HG03342 (cell line): ENCODE data around the gene ETV3.

Experiments
- ATAC-seq: cut with Tn5 transposase; IDR thresholded peaks from one replicate; pipeline ENCODE4 v1.9.1; 2021; ENCODE audit warnings: mild to moderate bottlenecking, moderate library complexity; ENCODE audit not compliant: unreplicated experiment

Gene ETV3

DNA sequence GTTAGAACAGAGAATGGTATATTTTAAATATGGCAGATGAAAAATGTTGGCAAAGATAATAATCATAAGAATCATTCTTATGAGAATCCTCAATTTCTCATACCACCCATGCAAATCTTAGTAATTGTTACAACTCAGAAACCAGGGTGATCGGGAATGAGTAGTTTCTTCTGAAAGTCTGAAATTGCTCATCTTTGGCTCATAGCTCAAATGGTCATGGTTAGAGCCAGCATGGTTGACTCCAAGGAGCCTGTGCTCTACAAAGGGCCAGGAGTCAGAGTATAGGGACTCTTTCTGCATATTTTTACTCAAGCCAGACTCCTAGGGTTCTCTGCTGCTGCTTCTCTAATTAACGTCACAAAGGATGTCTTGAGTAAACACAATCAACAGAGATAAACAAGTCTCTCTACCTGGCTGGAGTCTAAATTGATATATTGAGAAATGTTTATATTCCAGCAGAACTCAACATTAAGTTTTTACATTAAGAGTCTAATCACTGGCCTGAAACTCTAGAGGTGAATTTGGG is 1.9 kb upstream of the ETV3 start:
- no peak for ATAC-seq

DNA sequence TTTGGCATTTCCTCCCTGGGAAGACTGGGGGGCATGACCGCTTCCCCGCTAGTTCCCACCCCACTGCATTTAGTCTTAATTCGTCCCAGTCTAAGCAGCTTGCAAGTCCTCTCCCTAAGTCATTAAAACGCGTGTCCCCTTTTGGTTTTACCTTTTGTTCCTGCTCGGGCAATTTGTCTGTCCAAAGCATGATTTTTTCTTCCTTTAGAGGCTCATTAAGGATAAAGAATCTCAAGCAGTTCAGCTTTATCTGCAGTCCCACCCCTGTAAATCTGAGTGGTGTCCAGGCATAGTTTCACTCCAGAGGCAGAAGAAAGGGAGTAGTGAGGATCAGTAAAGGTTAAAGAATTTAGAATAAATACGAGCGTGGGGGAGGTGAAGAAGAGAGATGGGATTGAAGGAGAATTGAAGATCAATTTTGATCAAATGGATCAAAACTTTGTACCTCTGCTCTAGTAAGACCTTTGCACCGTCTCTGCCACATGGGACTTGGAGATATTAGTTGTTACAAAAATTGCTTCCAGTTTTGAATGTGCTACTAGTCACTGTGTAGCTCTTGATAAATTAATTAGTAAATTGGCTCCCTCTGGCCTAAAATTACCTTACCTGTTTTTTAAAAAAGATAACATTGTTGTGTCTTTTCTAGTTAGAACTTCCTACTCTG is 989 bp upstream of the ETV3 start:
- ATAC-seq, result no peak

DNA sequence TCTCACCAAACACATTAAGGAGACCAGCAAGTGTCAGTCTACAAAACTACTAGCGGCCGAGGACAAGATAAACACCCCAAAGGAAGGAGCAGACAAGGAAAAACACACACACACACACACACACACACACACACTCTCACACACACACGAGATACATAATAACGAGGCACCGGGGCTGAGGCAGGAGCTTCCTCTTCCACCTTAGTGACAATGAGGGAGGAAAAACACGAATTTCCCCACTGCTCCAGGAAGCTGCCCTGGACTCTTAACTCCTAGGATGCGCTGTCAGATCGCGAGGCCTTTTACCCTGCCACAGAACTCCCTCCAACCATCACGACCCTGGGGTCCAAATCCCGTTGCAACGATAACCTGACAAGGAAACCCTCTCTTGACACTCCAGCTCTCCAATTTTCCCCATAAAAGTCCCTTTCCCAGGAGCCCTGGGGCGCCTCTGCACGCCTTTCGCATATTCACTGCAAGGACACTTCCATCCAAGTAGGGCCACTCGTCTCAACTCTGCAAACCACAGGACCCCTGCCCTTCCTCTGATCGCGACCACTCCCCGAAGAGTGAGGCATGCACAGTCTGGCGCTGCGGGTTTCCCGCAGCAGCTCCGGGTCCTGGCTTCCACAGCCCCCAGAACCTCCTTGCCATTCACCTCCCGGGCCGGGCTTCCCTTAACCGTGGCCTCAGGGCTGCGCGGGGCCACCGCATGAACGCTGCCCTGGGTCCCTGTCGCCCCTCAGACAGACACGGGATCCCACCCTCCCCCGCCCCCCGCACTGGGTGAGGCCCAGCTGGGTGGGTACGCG is 581 bp downstream of the ETV3 start:
- peak; percentile 4 for ATAC-seq

DNA sequence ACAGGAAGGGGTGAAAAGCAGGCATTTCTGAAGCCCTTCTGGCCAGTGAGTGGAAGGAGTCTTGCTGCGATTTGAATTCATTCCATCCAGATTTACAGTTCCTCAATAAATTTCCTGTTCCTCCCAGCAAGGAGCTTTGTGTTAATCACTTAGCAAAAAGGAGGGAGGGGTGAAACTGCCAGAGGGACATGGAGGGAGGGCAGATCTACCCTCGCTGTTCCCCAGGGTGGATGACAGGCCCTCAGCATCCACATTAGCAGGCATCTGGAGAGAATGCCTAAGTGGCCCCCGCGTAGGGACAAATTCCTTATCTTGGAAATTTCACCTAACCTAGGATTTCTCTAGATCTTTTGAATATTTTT is 1.2 kb downstream of the ETV3 start:
- ATAC-seq, result no peak

DNA sequence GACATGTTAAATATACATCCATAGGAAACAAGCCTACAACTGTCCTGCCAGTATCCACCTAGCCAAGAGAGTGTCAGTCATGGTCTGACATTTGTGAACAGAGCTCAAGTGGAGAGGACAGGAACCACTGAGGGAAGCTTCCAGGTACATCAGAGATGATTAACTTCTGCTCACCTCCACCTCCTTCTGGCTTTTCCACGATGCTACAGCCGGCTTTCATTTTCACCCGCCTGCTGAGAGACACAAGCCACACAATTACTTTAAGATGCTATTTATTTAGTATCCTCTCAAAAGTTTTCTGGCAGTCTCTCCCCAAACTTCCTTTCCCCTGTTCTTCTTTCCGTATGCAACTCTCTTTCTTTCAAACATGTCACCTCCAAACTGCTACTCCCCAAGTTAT is 2.1 kb downstream of the ETV3 start:
- ATAC-seq, result no peak

DNA sequence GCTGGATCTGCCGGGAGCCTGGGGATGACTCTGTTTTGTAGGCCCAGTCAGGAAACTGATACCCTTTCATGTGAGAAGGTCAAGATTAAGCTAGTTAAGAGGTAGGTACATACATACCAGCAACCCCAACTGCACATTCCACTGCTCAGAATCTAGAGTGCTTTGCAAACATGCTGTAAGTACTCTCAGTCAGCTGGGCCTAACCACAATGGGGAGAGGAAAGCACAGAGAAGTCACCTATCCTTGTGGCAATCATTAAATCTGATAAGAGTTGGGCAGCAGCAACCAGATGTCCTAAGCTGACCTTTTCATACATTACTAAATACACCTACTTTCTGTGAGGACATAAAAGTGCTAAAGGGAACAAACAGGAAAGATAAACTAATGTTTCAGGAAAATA is 2.5 kb downstream of the ETV3 start:
- no peak for ATAC-seq

DNA sequence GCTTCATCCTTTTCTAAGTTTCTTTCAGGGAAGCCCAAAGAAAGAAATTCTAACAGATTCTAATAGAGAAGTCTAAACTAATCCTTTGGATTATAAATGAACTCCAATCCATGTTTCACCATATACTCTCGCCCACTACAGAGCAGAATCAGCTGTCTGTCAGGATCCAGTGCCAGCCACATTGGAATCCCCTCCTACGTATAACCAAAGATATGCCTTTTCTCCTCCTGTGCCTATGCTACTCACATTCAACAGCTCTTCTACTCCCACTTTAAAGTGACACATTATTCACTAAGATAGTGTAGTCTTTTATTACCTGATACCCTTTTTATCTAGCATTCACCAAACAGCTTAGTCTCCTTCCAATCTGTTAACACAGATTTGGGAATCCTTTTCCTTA is 3.1 kb downstream of the ETV3 start:
- no peak for ATAC-seq

DNA sequence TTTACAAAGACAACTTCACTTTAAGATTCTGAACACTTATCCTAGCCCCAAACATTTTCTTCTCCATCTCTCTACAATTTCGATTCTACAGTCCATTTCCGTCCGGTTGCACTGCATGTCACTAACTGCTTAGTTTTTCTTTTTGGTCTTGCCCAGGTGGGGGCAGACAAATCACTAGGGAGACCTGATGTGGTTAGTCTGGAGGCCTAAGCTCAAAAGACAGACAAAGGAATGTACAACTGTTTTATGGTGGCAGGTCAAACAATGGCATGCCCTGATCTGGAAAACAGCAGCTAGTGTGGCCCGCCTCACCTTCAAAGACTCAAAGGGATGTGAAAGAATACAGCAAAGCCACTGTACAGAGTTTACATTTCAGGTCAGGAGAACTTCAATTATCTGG is 3.8 kb downstream of the ETV3 start:
- ATAC-seq, result no peak

DNA sequence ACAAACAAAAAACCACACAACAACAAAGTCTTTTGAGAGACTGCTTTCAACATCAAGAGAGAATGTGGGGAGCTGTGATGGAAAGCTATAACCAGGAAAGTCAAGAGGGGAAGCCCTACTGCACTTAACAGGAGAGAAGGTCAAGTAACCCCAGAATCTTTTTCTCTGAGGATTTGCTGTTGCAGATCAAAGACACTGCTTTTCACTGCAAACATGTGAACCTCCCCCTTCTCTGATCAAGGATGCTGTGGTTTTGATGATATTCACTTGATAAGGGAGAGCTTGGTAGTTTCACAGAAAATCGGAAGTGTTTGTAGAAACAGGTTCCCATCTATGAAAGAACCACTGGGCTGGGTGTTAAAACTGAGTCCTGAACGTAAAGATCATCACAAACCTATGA is 4.8 kb downstream of the ETV3 start:
- ATAC-seq, result no peak

DNA sequence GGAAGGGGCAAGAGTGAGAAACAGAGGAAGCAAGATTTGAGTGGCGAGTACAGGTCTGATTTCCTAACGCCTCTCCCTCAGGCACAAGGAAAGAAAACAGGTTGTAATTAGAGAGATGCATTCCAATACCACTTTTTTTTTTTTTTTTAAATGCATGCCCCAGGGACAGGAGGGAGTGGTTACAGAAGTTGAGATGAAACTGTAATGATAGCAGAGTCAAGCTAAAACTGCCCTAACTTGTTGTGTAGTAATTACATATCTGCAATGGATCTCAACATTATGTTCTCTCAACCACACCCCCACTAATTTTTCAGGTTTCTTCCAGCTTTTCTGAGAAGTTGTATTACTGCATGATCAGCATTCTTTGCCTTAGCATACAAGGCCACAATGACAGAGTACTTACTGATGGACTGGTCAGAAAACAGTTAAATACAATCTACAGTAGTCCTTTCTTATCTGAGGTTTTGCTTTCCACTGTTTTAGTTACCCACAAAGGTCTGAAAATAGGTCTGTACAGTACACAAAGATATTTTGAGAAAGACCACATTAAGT is 5.5 kb downstream of the ETV3 start:
- ATAC-seq, result no peak

DNA sequence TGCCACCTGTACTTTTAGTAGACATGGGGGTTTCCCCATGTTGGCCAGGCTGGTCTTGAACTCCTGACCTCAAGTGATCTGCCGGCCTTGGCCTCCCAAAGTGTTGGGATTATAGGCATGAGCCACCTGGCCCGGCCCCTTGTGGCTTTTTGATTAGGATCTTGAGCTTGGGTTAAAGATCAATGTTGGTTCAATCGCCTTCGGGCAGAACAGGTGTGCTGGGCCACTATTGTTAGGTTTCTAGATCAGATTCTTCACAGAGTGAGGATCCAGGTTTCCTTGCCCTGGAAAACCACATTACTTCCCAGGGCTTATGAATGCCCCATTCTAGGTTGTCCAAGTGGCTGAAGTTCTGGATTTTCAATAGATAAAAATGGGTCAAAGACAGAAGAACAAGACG is 6.1 kb downstream of the ETV3 start:
- ATAC-seq, result no peak

DNA sequence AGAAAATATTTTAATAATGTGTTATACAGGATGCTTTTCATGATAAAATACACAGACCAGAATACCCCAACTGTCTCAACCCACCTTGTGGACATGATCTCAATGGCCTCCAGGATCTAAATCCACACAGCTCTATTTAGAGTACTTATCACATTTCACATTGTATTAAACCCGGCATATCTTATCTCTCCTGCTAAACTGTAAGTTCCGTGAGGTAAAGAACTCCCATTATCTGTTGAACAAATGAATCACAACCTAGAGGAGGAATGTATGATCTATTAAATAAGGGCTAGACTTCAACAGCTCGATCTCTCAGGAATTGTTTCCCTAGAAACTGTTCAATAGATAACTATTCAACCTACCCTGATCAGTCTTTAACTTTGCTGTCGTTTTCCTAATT is 6.9 kb downstream of the ETV3 start:
- no peak for ATAC-seq

DNA sequence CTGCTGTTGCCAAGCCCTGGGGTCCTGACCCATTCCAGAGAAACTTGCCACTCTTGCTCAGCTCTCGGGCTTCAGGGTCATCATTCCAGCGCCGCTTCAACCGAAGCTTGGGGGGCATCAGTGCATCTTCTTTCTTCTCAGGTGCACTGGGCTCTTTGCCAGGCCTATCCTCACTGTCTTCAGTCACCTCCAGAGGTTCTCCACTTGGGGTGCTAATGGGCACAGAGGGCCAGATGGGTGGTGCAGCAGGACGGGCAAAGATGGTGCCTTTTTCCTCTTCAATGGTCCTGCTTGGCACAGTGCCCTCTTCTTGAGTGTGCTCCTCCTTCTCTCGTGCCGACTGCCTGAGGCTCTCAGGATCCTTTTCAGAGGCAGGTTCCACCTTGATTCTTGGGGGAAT is 13.3 kb downstream of the ETV3 start:
- no peak for ATAC-seq

DNA sequence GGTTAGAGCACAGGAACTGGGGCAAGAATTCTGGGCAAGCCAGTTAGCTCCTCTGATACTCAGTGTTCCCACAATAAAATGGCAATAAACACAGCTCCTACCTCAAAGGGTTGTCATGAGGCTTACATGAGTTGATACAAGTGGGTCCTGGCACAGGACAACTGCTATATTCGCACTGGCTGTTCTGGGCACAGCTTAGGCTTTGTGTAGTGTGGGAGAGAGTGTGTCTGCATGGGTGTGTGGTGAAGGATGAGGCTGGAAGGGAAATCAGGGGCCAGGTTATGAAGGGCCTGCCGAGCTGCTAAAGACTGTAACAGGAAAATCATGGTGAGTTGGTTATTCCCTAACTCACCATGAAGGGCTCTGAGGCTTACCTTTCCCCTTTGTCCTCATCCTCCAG is 18.7 kb downstream of the ETV3 start:
- ATAC-seq, result no peak

DNA sequence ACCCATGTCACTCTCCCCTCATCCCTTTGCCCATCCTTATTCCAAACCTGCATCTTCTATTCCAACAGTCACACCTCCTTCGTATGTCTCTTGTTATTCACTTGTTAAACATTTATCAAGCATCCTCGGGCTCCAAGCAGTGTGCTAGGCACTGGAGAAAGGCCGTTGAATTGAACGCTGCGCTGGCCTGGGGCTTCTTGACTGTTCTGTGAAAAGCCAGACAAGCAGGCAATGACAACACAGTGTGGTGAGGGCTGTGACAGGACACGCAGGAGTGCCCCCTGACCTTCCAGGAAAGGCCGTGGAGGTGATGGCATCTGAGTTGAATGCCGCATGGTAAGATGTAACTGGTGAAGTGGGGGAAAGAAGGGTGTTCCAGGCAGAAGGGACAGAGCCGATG is 19.2 kb downstream of the ETV3 start:
- ATAC-seq, result no peak

DNA sequence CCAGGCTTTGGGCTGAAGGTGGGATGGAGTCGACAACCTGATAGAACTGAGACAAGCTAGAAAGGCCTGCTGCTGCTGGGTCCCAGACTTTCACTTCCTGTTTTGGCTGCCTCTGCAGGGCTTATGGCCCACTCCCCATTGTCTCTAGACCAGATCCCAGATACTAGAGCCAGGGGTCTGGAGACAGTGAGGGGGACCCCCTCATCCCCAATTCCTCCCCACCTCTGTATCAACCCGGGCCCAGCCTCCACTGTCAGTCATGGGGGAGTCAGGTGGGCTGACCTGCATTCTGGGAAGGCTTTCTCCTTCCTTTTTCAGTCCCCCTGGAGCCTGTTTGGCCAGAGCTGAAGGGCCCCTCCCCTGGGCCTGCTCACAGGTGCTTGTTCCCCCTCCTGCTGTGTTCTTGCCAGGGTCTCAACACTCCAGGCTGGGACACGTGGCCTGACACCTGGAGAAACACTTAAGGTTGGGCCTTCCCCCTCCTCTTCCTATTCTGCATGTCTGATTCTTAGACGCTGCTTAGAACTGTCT is 20.6 kb downstream of the ETV3 start:
- no peak for ATAC-seq

DNA sequence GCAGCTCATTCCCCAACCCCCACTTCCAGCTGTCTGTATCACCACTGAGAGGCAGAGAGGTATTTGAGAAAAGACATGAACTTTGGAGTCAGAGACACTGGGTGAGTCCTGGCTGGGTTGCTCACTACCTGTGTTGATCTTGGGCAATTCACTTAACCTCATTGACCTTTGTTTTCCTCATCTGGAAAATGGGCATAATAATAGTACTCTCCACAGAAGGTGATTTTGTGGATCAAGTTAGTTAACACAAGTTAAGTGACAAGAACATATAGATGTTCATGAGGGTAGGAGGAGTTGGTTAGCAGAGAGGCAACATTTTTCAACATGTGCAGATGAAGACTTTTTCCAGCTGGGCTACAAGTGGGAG is 21.5 kb downstream of the ETV3 start:
- no peak for ATAC-seq

DNA sequence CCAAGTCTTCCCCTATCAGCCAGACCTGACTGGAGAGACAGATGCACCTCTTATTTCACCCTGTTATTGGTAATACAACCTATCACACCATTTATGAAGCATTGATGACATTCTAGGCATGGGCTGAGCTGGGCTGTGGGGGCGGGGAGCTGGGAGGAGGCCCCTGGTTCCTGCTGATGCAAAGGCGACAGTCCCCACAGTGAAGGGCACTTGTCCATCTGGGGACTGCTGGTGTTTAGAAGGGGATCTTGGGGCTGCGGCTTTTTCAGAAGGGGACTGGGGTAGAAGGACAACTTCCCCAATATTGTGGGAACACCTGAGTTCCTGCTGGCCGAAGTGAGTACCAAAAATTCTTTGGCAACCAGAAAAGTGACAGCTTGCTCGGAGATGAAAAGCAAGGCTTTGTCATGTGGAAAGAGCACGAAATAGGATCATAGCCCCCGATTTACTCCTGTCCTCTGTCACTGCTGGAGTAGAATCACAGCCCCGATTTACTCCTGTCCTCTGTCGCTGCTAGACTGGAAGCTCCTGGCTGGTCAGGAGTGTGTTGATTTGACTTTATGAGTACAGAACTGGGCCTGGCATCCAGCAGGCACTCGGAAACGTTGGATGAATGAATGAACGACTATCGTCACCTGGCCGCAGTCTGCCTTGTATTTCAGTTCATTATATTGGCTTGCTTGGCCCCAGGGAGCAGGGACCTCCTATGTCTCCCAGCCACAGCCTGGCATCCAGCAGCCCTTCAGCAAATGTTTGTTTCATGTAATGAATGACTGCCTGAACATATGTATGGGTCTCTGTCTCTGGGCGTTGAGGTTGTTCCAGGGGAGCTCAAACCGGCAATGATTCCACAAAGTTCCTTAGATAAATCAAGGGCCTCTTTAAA is 22.1 kb downstream of the ETV3 start:
- no peak for ATAC-seq

DNA sequence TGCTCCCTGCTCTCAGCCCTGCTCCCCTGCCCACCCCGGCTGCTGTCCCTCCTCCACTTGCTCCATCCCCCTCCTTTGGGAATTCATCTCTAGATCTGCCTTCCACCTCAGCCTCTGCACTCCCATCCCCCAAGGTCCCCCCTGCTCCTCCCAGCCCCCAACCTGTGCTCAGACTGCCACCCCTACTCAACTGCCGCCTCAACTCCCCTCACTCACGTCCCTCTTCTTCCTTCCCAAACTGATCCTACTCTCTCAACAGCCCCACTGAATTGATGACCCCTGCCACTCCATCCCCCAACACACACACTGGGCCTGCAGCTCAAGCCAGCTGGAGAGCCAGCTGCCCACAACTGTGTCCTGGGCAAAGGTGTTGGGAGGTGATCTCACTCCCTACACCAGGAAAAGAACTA is 22.8 kb downstream of the ETV3 start:
- no peak for ATAC-seq

DNA sequence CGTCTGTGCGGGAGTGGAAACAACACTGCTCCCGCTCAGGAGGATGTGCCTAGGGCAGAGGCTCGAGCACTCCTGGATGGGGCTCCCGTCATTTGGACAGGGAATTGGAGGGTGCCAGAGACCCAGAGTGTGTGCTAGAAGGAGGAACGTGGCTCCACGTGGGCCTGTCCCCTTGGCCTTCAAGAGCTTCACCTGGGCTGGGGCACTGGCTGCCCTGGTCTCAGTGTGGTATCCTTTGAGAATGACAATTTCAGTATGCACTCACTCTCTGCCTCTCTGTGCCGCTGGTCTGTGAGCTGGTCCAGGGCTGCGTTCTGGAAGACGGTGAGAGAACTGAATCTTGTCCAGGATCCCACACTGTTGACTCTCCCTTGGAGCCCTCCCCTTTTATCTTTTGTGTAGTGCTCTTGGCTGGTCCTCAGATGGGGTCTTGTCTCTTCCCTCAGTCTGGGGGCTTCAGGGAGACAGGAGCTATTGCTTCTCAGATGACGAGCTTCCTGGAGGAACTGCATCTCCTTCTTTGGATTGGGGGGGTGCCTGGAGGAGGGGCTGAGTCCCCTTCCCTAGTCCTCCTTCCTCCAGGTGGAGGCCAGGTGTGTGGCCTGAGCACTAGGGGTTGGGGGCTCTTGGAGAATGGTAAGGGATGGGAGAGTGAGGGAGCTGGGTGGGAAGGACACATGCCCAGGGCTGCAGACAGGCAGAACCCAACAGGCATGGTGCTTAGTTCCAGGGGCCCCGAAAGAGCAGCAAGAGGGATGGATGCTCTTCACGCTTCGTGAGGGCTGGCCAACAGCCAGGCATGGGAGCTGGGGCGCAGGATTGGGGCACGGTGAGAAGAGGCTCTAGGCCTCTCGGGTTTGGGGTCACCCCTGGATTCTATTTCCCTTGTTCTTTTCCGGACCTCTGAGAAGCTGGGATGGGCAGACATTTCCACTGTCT is 23.7 kb downstream of the ETV3 start:
- no peak for ATAC-seq
